Pulmonary artery endothelial cell (primary cell): ENCODE measurements around the gene FAM20C. TPM values are rescaled to one million over a fixed set of nuclear protein-coding genes. Genes with fewer than 3 reads are reported as not detected.

ENCODE experiments used
- DNase-seq: peaks from one replicate; pipeline ENCODE4 v3.0.0-alpha.2; 2011; ENCODE audit warnings: low read depth, low spot score
- total RNA-seq: library from RNA; depleted of rRNA; stranded (reverse); fragments of >200 nt; gene quantifications from 2 replicates; pipeline ENCODE4 v1.2.3, GENCODE V29; 2014

Gene FAM20C
- total RNA-seq, 1 donor from 2014 or later, result 13.3 TPM

DNA sequence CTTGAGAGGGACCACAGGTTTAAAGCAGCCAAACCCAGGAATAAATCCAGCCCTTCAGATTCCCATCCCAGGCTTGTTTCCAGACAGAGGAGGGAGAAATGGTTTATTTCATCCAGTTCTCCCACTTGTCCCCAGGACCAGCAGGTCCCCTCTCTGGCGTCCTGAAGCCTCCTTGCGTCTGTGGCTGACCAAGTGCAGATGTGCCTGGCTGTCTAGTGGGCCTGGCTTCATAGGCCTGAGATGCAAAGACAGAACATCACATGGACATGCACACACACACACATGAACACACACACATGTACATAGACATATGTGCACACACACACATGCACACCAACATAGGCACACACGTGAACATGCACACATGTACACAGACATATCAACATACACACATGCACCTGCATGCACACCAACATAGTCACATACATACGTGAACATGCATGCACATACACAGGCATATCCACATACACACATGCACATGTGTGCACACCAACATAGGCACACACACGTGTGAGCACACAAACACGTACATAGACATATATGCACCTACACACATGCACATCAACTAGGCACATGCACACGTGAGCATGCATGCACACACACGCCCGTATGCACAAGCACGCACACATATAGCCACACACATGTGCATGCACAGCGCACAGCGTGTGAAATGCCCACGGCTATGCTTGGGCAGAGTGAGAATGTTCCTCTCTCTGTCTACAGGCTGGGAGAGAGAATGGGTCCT is 108.3 kb downstream of the FAM20C start:
- DNase-seq, result no peak

DNA sequence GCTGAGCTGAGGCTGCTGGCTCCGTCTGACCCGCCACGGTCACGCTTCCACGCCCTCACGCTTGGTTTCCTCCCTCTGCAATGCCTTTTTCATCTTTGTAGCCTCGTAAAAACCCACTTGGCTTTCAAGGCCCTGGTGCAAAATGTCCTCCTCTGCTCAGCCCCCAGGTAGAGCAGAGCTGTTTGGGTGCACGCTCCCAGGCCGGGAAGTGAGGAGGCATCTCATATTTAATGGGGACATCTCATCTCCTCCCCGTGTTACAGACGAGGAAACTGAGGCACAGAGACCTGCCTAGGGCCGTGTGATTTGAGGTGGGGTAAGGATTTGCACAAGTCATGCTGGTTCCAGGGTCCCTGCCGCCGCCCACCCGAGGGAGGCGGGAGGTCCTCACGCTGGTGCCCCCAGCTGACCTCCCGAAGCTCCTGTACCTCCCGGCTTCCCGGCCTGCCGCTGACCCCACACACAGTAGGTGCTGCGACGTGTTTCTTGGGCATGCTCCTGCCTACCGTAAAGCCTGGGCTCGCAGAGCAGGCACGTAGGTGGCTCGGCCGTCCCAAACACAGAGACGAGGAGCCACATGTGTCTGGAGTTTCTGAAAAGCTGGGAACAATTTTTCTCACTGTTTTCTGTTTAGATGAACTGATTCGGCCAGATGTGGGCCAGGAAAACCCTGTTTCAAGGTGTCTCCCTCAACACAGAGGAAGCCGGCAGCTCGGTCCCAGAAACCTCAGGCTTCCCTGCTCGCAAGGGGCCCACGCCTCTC is 109.1 kb downstream of the FAM20C start:
- DNase-seq, result no peak

DNA sequence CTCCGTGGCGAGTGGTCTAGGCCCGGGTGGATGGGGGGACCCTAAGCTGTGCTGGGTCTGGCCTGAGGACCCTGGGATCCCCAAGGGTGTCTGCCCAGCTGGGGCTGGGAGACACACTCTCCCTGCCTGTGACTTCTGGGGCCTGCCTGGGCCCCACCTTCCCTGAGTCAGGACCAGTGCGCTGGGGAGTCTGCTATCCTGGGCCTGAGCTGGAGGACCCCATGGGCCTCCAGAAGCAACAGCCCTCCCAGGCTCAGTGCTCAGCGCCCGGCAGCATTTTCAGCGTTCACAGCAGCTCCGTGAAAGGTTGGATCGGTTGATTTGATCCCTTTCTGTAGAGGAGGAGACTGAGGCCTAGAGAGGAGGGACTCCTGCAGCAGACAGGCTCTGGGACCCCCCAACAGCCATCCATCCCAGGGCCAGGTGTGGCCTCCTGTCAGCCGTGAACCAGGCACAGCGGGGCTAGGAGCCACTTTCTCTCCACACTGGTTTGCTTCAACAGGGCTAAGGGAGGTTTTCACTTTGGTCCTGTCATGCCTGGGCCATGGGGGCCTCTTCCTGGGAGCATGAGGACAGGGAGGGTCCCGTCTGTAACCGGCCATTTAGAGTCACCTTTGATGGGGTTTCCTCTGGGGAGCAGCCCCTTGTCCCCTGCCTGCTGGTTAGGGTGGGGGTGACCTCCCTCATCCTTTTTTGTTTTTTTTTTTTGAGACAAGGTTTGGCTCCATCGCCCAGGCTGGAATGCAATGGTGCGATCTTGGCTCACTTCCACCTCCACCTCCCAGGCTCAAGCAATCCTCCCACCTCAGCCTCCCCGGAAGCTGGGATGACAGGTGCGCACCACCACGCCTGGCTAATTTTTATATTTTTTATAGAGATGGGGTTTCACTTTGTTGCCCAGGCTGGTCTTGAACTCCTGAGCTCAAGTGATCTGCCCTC is 110.0 kb downstream of the FAM20C start:
- DNase-seq, result no peak

DNA sequence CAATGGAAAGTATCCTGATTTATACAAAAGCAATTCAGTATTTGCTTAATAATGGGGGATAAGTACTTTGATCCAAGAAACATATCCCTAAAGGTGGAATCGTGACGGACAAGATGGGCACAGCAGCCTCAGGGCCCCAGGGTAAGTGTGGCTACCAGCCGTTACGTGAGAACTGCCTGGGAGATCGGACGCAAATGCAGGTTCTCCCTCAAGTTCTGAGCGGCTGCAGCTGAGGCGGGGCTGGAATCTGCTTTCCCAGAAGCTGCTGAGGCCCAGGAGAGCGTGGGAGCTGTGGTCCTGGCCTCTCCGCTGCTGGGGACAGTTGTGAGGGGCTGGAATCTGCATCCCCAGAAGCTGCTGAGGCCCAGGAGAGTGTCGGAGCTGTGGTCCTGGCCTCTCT is 111.1 kb downstream of the FAM20C start:
- no peak for DNase-seq

DNA sequence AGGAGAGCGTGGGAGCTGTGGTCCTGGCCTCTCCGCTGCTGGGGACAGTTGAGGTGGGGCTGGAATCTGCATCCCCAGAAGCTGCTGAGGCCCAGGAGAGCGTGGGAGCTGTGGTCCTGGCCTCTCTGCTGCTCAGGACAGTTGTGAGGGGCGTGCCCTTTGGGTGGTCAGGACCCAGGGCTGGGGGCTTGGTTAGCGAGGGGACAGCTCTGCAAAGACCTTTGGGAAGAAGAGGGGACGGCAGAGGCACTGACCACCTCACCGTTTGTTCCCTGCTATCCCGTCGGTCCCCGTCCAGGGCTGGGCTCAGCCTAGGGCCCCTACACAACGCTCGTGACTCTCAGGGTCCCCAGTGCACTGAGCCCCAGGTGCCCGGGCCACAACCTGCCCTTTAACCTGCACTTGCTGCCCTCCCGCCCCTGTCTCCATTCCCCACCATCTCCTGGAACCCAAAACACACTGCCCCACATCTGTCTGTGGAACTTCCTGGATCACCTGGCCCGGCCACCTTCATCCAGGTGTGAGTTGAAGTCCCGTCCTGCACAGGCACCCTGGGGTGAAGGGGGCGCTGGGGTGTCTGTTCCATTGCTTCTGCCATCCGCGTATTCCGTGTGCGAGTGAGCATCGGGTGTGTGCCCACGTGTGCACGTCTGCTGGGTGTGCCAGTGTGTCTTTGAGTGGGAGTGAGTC is 111.7 kb downstream of the FAM20C start:
- DNase-seq, result no peak

DNA sequence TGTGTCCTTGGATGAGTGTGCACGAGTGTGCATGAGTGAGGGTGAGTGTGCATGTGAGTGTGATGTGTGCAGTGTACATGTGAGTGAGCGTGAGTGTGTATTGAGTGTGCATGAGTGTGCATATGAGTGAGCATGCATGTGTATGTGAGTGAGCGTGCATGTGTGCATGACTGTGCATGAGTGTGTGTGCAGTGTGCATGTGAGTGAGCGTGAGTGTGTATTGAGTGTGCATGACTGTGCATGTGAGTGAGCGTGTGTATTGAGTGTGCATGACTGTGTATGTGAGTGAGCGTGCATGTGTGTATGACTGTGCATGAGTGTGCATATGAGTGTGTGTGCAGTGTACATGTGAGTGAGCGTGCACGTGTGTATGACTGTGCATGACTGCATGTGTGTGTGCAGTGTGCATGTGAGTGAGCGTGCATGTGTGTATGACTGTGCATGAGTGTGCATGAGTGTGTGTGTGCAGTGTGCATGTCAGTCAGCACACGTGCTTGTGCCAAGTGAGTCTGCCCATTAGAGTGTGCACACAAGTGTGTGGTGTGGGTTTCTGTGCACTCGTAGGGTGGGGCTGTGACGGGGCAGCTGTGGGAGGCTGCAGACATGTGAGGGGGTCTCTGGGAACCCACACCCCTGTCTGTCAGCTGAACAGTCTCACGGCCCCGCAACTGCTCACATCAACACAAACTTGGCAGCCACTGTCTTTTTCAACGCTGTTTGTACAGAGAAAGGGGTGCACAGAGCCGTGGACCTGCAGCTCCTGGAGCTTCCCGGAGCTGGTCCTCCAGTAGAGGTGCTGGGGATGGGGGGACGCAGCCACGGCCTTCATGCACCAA is 112.4 kb downstream of the FAM20C start:
- no peak for DNase-seq

GRCh38 chr7:305410-306151 is 113.2 kb downstream of the FAM20C start:
- DNase-seq, result no peak

GRCh38 chr7:307970-308369 is 115.6 kb downstream of the FAM20C start:
- no peak for DNase-seq

- no peak for DNase-seq
Measured at GRCh38 chr7:309586-310228, 117.3 kb downstream of the FAM20C start.

Other genes with a start within 250 kb of the FAM20C start
- gene FOXL3, start 97.6 kb downstream of the FAM20C start, total RNA-seq, result not detected in 2 replicates